ENCODE data around the gene DFFB. TPM values are rescaled to one million over a fixed set of nuclear protein-coding genes. Genes with fewer than 3 reads are reported as not detected.

Gene DFFB
- total RNA-seq, 4 donors from 2014 or later: 1.3 to 3.6 (median 3.1) TPM

GRCh38 chr1:3846541-3846940, 10.7 kb upstream of the DFFB start:
- intact Hi-C loops (cut with DNase I; ENCODE audit: low total_unique reads): no loop called here
- ATAC-seq (no peak), DNase-seq (no peak)
- no peak overlapping the region for H3K27ac ChIP-seq
- H3K4me3 ChIP-seq: no peak overlapping the region
- TF ChIP-seq POLR2A (IDR thresholded peaks at IDR 0.05): no peak
- TF ChIP-seq CTCF (IDR thresholded peaks at IDR 0.05 in 4 of 5, conservative IDR thresholded peaks at IDR 0.05 in 1 of 5): no peak
- in situ Hi-C loops (cut with MboI; ENCODE audit: low sequenced_read_pairs in 4 of 4): no loop called here
- no peaks in the 10 kb centered on the region for H3K4me1 ChIP-seq
- H3K27me3 ChIP-seq: no peaks in the 10 kb centered on the region
- H3K9me3 ChIP-seq: no peaks in the 10 kb centered on the region
- peaks cover 0 to 69% of the 10 kb centered on the region in 2 donors for H3K36me3 ChIP-seq

GRCh38 chr1:3847081-3847480, 10.2 kb upstream of the DFFB start:
- DNase-seq (no peak), ATAC-seq (no peak)
- intact Hi-C loops (cut with DNase I; ENCODE audit: low total_unique reads) (no loop called here), in situ Hi-C loops (cut with MboI; ENCODE audit: low sequenced_read_pairs in 4 of 4) (no loop called here)
- H3K36me3 ChIP-seq: peaks cover 0 to 69% of the 10 kb centered on the region in 2 donors
- TF ChIP-seq POLR2A (IDR thresholded peaks at IDR 0.05): no peak
- TF ChIP-seq CTCF (IDR thresholded peaks at IDR 0.05 in 4 of 5, conservative IDR thresholded peaks at IDR 0.05 in 1 of 5): no peak
- no peaks in the 10 kb centered on the region for H3K27me3 ChIP-seq
- no peaks in the 10 kb centered on the region for H3K4me1 ChIP-seq
- H3K27ac ChIP-seq: no peak overlapping the region
- no peaks in the 10 kb centered on the region for H3K9me3 ChIP-seq
- no peak overlapping the region for H3K4me3 ChIP-seq

- Histone ChIP-seq H3K36me3 (peaks cover 0 to 37% of the 10 kb centered on the region in 2 donors), H3K4me1 (peaks cover 5 to 7% of the 10 kb centered on the region in 2 donors), H3K4me3 (no peak overlapping the region), H3K27ac (no peak overlapping the region), H3K9me3 (no peaks in the 10 kb centered on the region), H3K27me3 (no peaks in the 10 kb centered on the region)
- ATAC-seq (no peak), DNase-seq (no peak)
- intact Hi-C loops (cut with DNase I; ENCODE audit: low total_unique reads) (no loop called here), in situ Hi-C loops (cut with MboI; ENCODE audit: low sequenced_read_pairs in 4 of 4) (no loop called here)
- TF ChIP-seq CTCF (IDR thresholded peaks at IDR 0.05 in 4 of 5, conservative IDR thresholded peaks at IDR 0.05 in 1 of 5): no peak
- TF ChIP-seq POLR2A (IDR thresholded peaks at IDR 0.05): no peak
Measured at GRCh38 chr1:3850857-3851256, 6.4 kb upstream of the DFFB start.

GRCh38 chr1:3851292-3851691, 6.0 kb upstream of the DFFB start:
- Histone ChIP-seq H3K4me1 (peaks cover 9 to 12% of the 10 kb centered on the region in 2 donors), H3K9me3 (no peaks in the 10 kb centered on the region), H3K27ac (no peak overlapping the region), H3K4me3 (no peak overlapping the region), H3K27me3 (no peaks in the 10 kb centered on the region), H3K36me3 (peaks cover 0 to 37% of the 10 kb centered on the region in 2 donors)
- DNase-seq (no peak), ATAC-seq (no peak)
- intact Hi-C loops (cut with DNase I; ENCODE audit: low total_unique reads) (no loop called here), in situ Hi-C loops (cut with MboI; ENCODE audit: low sequenced_read_pairs in 4 of 4) (no loop called here)
- TF ChIP-seq CTCF (IDR thresholded peaks at IDR 0.05 in 4 of 5, conservative IDR thresholded peaks at IDR 0.05 in 1 of 5) (no peak), POLR2A (IDR thresholded peaks at IDR 0.05) (no peak)

- in situ Hi-C loops (cut with MboI; ENCODE audit: low sequenced_read_pairs in 4 of 4) (no loop called here), intact Hi-C loops (cut with DNase I; ENCODE audit: low total_unique reads) (no loop called here)
- ATAC-seq: no peak
Measured at GRCh38 chr1:3852091-3852490, 5.2 kb upstream of the DFFB start.

More at GRCh38 chr1:3852091-3852490, 5.2 kb upstream of the DFFB start:
- Histone ChIP-seq H3K27me3 (no peaks in the 10 kb centered on the region), H3K27ac (no peak overlapping the region), H3K9me3 (no peaks in the 10 kb centered on the region), H3K36me3 (peaks cover 0 to 35% of the 10 kb centered on the region in 2 donors), H3K4me1 (peaks cover 10 to 13% of the 10 kb centered on the region in 2 donors), H3K4me3 (no peak overlapping the region)
- no peak for TF ChIP-seq POLR2A (IDR thresholded peaks at IDR 0.05)
- no peak for TF ChIP-seq CTCF (IDR thresholded peaks at IDR 0.05 in 4 of 5, conservative IDR thresholded peaks at IDR 0.05 in 1 of 5)
- DNase-seq: no peak
